ENCODE results near the gene PYGB.

DNA sequence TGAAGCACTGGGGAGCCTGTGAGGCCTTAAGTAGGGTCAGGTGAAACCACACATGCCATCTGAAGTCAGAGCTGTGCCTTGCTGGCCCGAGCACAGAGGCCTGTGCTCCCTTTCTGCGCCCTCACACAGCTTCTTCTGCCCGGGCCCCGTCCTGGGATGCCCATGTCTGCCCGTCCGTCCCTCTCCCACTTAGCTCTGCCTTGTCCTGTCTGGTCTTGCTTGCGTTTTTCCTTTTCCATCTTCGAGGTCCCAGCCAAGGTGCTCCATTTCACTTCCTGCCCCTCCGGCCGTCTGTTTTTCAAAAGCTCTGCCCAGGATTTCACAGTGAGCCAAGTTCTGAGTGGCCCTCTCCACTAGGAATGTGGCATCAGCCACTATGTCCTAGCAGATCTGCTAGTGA is 45.6 kb downstream of the PYGB start:
- TF ChIP-seq POLR2A (IDR thresholded peaks at IDR 0.05) (no peak), POLR2AphosphoS5 (IDR thresholded peaks at IDR 0.05; ENCODE audit: insufficient read depth in 1 of 2, low read depth in 1 of 2) (no peak)
- TF ChIP-seq, protein P1, sequence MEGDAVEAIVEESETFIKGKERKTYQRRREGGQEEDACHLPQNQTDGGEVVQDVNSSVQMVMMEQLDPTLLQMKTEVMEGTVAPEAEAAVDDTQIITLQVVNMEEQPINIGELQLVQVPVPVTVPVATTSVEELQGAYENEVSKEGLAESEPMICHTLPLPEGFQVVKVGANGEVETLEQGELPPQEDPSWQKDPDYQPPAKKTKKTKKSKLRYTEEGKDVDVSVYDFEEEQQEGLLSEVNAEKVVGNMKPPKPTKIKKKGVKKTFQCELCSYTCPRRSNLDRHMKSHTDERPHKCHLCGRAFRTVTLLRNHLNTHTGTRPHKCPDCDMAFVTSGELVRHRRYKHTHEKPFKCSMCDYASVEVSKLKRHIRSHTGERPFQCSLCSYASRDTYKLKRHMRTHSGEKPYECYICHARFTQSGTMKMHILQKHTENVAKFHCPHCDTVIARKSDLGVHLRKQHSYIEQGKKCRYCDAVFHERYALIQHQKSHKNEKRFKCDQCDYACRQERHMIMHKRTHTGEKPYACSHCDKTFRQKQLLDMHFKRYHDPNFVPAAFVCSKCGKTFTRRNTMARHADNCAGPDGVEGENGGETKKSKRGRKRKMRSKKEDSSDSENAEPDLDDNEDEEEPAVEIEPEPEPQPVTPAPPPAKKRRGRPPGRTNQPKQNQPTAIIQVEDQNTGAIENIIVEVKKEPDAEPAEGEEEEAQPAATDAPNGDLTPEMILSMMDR (IDR thresholded peaks at IDR 0.05), result no peak
